Mesendoderm (in vitro differentiated cells): ENCODE measurements around the gene PSG2.
"Not testable (repeated sequence)": the region's sequence is repeated elsewhere in the genome, so short reads cannot be mapped to it uniquely, and the experiment has no call there.

Experiments
- DNase-seq: peaks from one replicate; pipeline ENCODE4 v3.0.0; 2013
- H2AK5ac ChIP-seq: 2 replicates; pipeline ENCODE4 v1.6.1; 2013; ENCODE audit warnings: low read length, inconsistent platforms
- H2BK120ac ChIP-seq: 2 replicates; pipeline ENCODE4 v1.6.1; 2013; ENCODE audit warnings: low read depth, mild to moderate bottlenecking, low read length, moderate library complexity, mixed read lengths
- H2BK15ac ChIP-seq: replicated peaks from 2 replicates; pipeline ENCODE4 v1.6.1; 2013; ENCODE audit warnings: low read depth, mild to moderate bottlenecking, moderate library complexity
- H2BK5ac ChIP-seq: 2 replicates; pipeline ENCODE4 v1.6.1; 2013; ENCODE audit warnings: low read length, inconsistent platforms
- H3K18ac ChIP-seq: 2 replicates; pipeline ENCODE4 v1.6.1; 2013; ENCODE audit warnings: mild to moderate bottlenecking, low read length, mixed read lengths
- H3K23ac ChIP-seq: one replicate; pipeline ENCODE4 v1.6.1; 2013; ENCODE audit warnings: low read length
- H3K27ac ChIP-seq: 2 replicates; pipeline ENCODE4 v1.5.1; 2013; ENCODE audit warnings: low read depth, mild to moderate bottlenecking, inconsistent platforms, low read length, moderate library complexity
- H3K27me3 ChIP-seq: 2 replicates; pipeline ENCODE4 v1.6.1; 2013; ENCODE audit warnings: low read length, control low read depth, mild to moderate bottlenecking, inconsistent platforms; ENCODE audit not compliant: insufficient read depth, poor library complexity
- H3K36me3 ChIP-seq: 2 replicates; pipeline ENCODE4 v1.6.1; 2013; ENCODE audit warnings: low read length, inconsistent platforms; ENCODE audit not compliant: control insufficient read depth, insufficient read depth
- H3K4ac ChIP-seq: one replicate; pipeline ENCODE4 v1.6.1; 2013; ENCODE audit warnings: low read depth, mild to moderate bottlenecking, low read length, moderate library complexity
- H3K4me1 ChIP-seq: 2 replicates; pipeline ENCODE4 v1.6.1; 2013; ENCODE audit warnings: low read depth, low read length, inconsistent platforms; ENCODE audit not compliant: control insufficient read depth
- H3K4me2 ChIP-seq: 2 replicates; pipeline ENCODE4 v1.6.1; 2013; ENCODE audit warnings: low read length
- H3K4me3 ChIP-seq: 2 replicates; pipeline ENCODE4 v1.5.1; 2013; ENCODE audit warnings: mild to moderate bottlenecking, low read length
- H3K56ac ChIP-seq: one replicate; pipeline ENCODE4 v1.6.1; 2013; ENCODE audit warnings: low read length
- H3K79me1 ChIP-seq: 2 replicates; pipeline ENCODE4 v1.6.1; 2013; ENCODE audit warnings: low read length, inconsistent platforms
- H3K79me2 ChIP-seq: 2 replicates; pipeline ENCODE4 v1.6.1; 2013; ENCODE audit warnings: mild to moderate bottlenecking, low read length; ENCODE audit not compliant: control insufficient read depth, insufficient read depth
- H3K9ac ChIP-seq: 2 replicates; pipeline ENCODE4 v1.6.1; 2013; ENCODE audit warnings: low read length, inconsistent platforms
- H4K5ac ChIP-seq: one replicate; pipeline ENCODE4 v1.6.1; 2013; ENCODE audit warnings: low read length
- H4K8ac ChIP-seq: one replicate; pipeline ENCODE4 v1.6.1; 2013; ENCODE audit warnings: low read depth, mild to moderate bottlenecking, control low read depth, low read length, moderate library complexity
- WGBS: extraction: QIAGEN DNeasy Blood & Tissue Kit; methylation state at CpG from one replicate; pipeline ENCODE4 v1.1.7; 2013; ENCODE audit warnings: low lambda C conversion rate, missing lambda C conversion rate; ENCODE audit not compliant: insufficient coverage; ENCODE audit errors: extremely low coverage; 5-methylcytosine and 5-hydroxymethylcytosine counted together

Gene PSG2

GRCh38 chr19:43107401-43107800, 24.9 kb upstream of the PSG2 start:
- not testable (repeated sequence) for H3K4me3 ChIP-seq, H3K27me3 ChIP-seq, H2BK15ac ChIP-seq, H3K4me2 ChIP-seq, H2BK5ac ChIP-seq, H3K79me2 ChIP-seq, H3K18ac ChIP-seq, H4K8ac ChIP-seq, H3K56ac ChIP-seq, H2AK5ac ChIP-seq, H3K9ac ChIP-seq, H3K36me3 ChIP-seq, H3K79me1 ChIP-seq, H4K5ac ChIP-seq, DNase-seq, H3K4me1 ChIP-seq, H3K27ac ChIP-seq, H2BK120ac ChIP-seq, H3K4ac ChIP-seq, H3K23ac ChIP-seq
- WGBS, result no CpG with 5 or more reads among the region's 1 CpG

- no peak for DNase-seq
- H2BK120ac ChIP-seq, result no peak overlapping the region
- H3K4me2 ChIP-seq, result no peak overlapping the region
- no peak overlapping the region for H3K9ac ChIP-seq
- no peak overlapping the region for H3K4ac ChIP-seq
- no peak overlapping the region for H3K27ac ChIP-seq
- no peaks in the 10 kb centered on the region for H3K79me1 ChIP-seq
- no peak overlapping the region for H2AK5ac ChIP-seq
- H3K18ac ChIP-seq, result no peak overlapping the region
- no peak overlapping the region for H2BK5ac ChIP-seq
- no peaks in the 10 kb centered on the region for H3K79me2 ChIP-seq
- H3K36me3 ChIP-seq, result no peaks in the 10 kb centered on the region
- no peak overlapping the region for H4K5ac ChIP-seq
- H2BK15ac ChIP-seq, result no peak overlapping the region
- no peaks in the 10 kb centered on the region for H3K4me1 ChIP-seq
- H3K4me3 ChIP-seq, result no peak overlapping the region
- H3K27me3 ChIP-seq, result no peaks in the 10 kb centered on the region
- no peak overlapping the region for H4K8ac ChIP-seq
- no peak overlapping the region for H3K56ac ChIP-seq
- WGBS, result no CpG with 5 or more reads among the region's 1 CpG
- no peak overlapping the region for H3K23ac ChIP-seq
Measured at GRCh38 chr19:43105496-43105895, 23.0 kb upstream of the PSG2 start.

- H2BK15ac ChIP-seq, H3K4me2 ChIP-seq, H3K27me3 ChIP-seq, H3K36me3 ChIP-seq, H3K4ac ChIP-seq, H3K4me3 ChIP-seq, H4K8ac ChIP-seq, H3K79me1 ChIP-seq, H2BK120ac ChIP-seq, H3K18ac ChIP-seq, H3K56ac ChIP-seq, H3K9ac ChIP-seq, H3K79me2 ChIP-seq, H4K5ac ChIP-seq, H2BK5ac ChIP-seq, H2AK5ac ChIP-seq, H3K23ac ChIP-seq, H3K4me1 ChIP-seq, H3K27ac ChIP-seq: not testable (repeated sequence)
- DNase-seq, result peak; percentile 4
- WGBS, result no CpG with 5 or more reads among the region's 2 CpGs
Measured at GRCh38 chr19:43104215-43104850, 21.8 kb upstream of the PSG2 start.

GRCh38 chr19:43101950-43102349, 19.4 kb upstream of the PSG2 start:
- no peak overlapping the region for H3K9ac ChIP-seq
- no peak overlapping the region for H2BK15ac ChIP-seq
- no peak overlapping the region for H2BK120ac ChIP-seq
- no peak overlapping the region for H2AK5ac ChIP-seq
- H2BK5ac ChIP-seq, result no peak overlapping the region
- no peak overlapping the region for H3K18ac ChIP-seq
- H3K36me3 ChIP-seq, result no peaks in the 10 kb centered on the region
- no peak for DNase-seq
- H3K23ac ChIP-seq, result no peak overlapping the region
- WGBS, result no CpG with 5 or more reads among the region's 2 CpGs
- H3K4me3 ChIP-seq, result no peak overlapping the region
- H3K56ac ChIP-seq, result no peak overlapping the region
- no peaks in the 10 kb centered on the region for H3K79me1 ChIP-seq
- H4K8ac ChIP-seq, result no peak overlapping the region
- no peak overlapping the region for H3K27ac ChIP-seq
- no peaks in the 10 kb centered on the region for H3K27me3 ChIP-seq
- H3K4me2 ChIP-seq, result no peak overlapping the region
- no peaks in the 10 kb centered on the region for H3K4me1 ChIP-seq
- H3K79me2 ChIP-seq, result no peaks in the 10 kb centered on the region
- H4K5ac ChIP-seq, result no peak overlapping the region
- H3K4ac ChIP-seq, result no peak overlapping the region

GRCh38 chr19:43098416-43098815, 15.9 kb upstream of the PSG2 start:
- not testable (repeated sequence) for H3K9ac ChIP-seq, H3K56ac ChIP-seq, H4K5ac ChIP-seq, H3K4ac ChIP-seq, H3K23ac ChIP-seq, H3K79me1 ChIP-seq, H3K4me1 ChIP-seq, H3K79me2 ChIP-seq, H4K8ac ChIP-seq, H2AK5ac ChIP-seq, H2BK120ac ChIP-seq, H3K4me3 ChIP-seq, H3K18ac ChIP-seq, DNase-seq, H3K4me2 ChIP-seq, H3K27ac ChIP-seq, H2BK15ac ChIP-seq, H3K27me3 ChIP-seq, H3K36me3 ChIP-seq, H2BK5ac ChIP-seq

GRCh38 chr19:43087702-43088340, 5.3 kb upstream of the PSG2 start:
- H4K8ac ChIP-seq, H2AK5ac ChIP-seq, H3K4me2 ChIP-seq, H3K79me2 ChIP-seq, H3K4me3 ChIP-seq, H3K27me3 ChIP-seq, H3K18ac ChIP-seq, H3K56ac ChIP-seq, H2BK120ac ChIP-seq, H3K79me1 ChIP-seq, H3K4me1 ChIP-seq, H4K5ac ChIP-seq, H2BK15ac ChIP-seq, H3K23ac ChIP-seq, H3K9ac ChIP-seq, H2BK5ac ChIP-seq, H3K36me3 ChIP-seq, H3K27ac ChIP-seq, H3K4ac ChIP-seq: not testable (repeated sequence)
- peak; percentile 0 for DNase-seq
- WGBS, result no CpG with 5 or more reads among the region's 13 CpGs
